CD4-positive, alpha-beta T cell treated with Interleukin-4 for 4 hours (primary cell): ENCODE measurements around the gene LCK.
A peak's percentile ranks its signal among the peaks of the same experiment; 100 is the strongest.
"Not testable (repeated sequence)": the region's sequence is repeated elsewhere in the genome, so short reads cannot be mapped to it uniquely, and the experiment has no call there.

Experiments
- DNase-seq: peaks from one replicate; pipeline ENCODE4 v3.0.0-alpha.2; 2020

Gene LCK

GRCh38 chr1:32240140-32240951, 10.7 kb upstream of the LCK start:
- peak; percentile 60 for DNase-seq

- DNase-seq: peak; percentile 32
Measured at GRCh38 chr1:32241001-32241763, 9.9 kb upstream of the LCK start.

- DNase-seq: no peak
Measured at GRCh38 chr1:32242341-32242851, 8.7 kb upstream of the LCK start.

- DNase-seq: no peak
Measured at GRCh38 chr1:32246888-32247273, 4.2 kb upstream of the LCK start, which contains the start of gene FAM167B. FAM167B (plus strand) TSS chr1:32247222; CDS start chr1:32247422, 200 bp downstream.

- no peak for DNase-seq
Measured at GRCh38 chr1:32247452-32247851, 3.6 kb upstream of the LCK start.

GRCh38 chr1:32247983-32248889, 2.8 kb upstream of the LCK start:
- DNase-seq: peak; percentile 68

GRCh38 chr1:32249831-32250525, 1.1 kb upstream of the LCK start:
- peak; percentile 93 for DNase-seq

GRCh38 chr1:32255072-32256071, 4.3 kb downstream of the LCK start:
- peak; percentile 44 for DNase-seq

- DNase-seq: peak; percentile 50
Measured at GRCh38 chr1:32256473-32257226, 5.6 kb downstream of the LCK start.

- no peak for DNase-seq
Measured at GRCh38 chr1:32257227-32257508, 6.1 kb downstream of the LCK start.

- not testable (repeated sequence) for DNase-seq
Measured at GRCh38 chr1:32263236-32263593, 12.2 kb downstream of the LCK start.

- no peak for DNase-seq
Measured at GRCh38 chr1:32263744-32264143, 12.7 kb downstream of the LCK start.

GRCh38 chr1:32265846-32266245, 14.8 kb downstream of the LCK start:
- no peak for DNase-seq

- DNase-seq: no peak
Measured at GRCh38 chr1:32266921-32267591, 16.0 kb downstream of the LCK start.

- no peak for DNase-seq
Measured at GRCh38 chr1:32269744-32270143, 18.7 kb downstream of the LCK start.

- peak; percentile 62 for DNase-seq
Measured at GRCh38 chr1:32272557-32273390, 21.7 kb downstream of the LCK start.

- peak; percentile 92 for DNase-seq
Measured at GRCh38 chr1:32273391-32274208, 22.5 kb downstream of the LCK start.
